Pancreas (tissue), 10 donors: ENCODE results near the gene SSBP3. TPM values are rescaled to one million over a fixed set of nuclear protein-coding genes. Genes with fewer than 3 reads are reported as not detected.

ENCODE experiments used
- ATAC-seq, 4 donors: fragments of 200-7000 bp; cut with Tn5 transposase; one replicate each; pipeline versions ENCODE4 v1.8.0 to v1.9.1; 2020; ENCODE audit warnings: mild to moderate bottlenecking in 4 of 4, moderate library complexity in 4 of 4
- DNase-seq, 6 donors: peaks; one replicate each; pipeline ENCODE4 v3.0.0-alpha.2; 2020
- FAIRE-seq: peaks from 2 replicates; lab custom pipeline; 2012; peaks lifted over from hg19 to GRCh38; lab: Jason Lieb, UNC
- H3K27ac ChIP-seq, 4 donors: fragments of 200-600 bp; sonication (generic); 1 replicate in 3 of 4; 2 replicates in 1 of 4; pipeline versions ENCODE4 v1.5.0 to v1.8.0; 2020
- H3K27me3 ChIP-seq, 4 donors: fragments of 200-600 bp; one replicate each; pipeline ENCODE4 v1.8.0; 2021
- H3K36me3 ChIP-seq, 3 donors: fragments of 200-600 bp; sonication (generic) in 1 of 3; one replicate each; pipeline versions ENCODE4 v1.5.0 to v1.8.0; 2020 to 2021
- H3K4me1 ChIP-seq, 3 donors: fragments of 200-600 bp; one replicate each; pipeline ENCODE4 v1.8.0; 2021
- H3K4me3 ChIP-seq, 4 donors: fragments of 200-600 bp; sonication (generic) in 2 of 4; one replicate each; pipeline versions ENCODE4 v1.5.0 to v1.8.0; 2020 to 2021
- H3K9me3 ChIP-seq, 4 donors: fragments of 200-600 bp; one replicate each; pipeline ENCODE4 v1.8.0; 2021
- CTCF ChIP-seq, 4 donors: fragments of 200-600 bp; sonication (generic) in 3 of 4; IDR thresholded peaks; one replicate each; pipeline versions ENCODE4 v1.5.0 to v1.8.0; 2021; ENCODE audit warnings: antibody characterized with exemption in 4 of 4
- WGBS, 2 donors: extraction: QIAGEN DNeasy Blood & Tissue Kit; methylation state at CpG; one replicate each; pipeline ENCODE4 v1.1.7; 2013; 5-methylcytosine and 5-hydroxymethylcytosine counted together
- intact Hi-C, 3 donors: fragments of 100-400 bp; cut with DNase I; formaldehyde crosslinking; loops; one replicate each; pipeline versions ENCODE4 v1.11.1 to v1.14.2; 2022
- polyA plus RNA-seq, 2 donors: library from polyadenylated mRNA; stranded (reverse); fragments of 200-250 nt; gene quantifications; one replicate each; pipeline ENCODE4 v1.2.3, GENCODE V29; 2013
- total RNA-seq, 6 donors: library from RNA; stranded (reverse); fragmentation: NEBNext Ultra II Directional in 4 of 6; extraction: Animal tissue kit (Norgen Biotek cat#: 25700) in 4 of 6; gene quantifications; one replicate each; pipeline versions ENCODE4 v1.2.1 to v1.2.4, GENCODE V29; 2021 to 2023
- donor health status: healthy with polysubstance abuse.
- donor health status: DM: no; HTN: no; CAD: no; lungs with moderate emphysema.
- donor health status: DM: no; HTN: no; CAD: no.
- donor health status: control.
- donor health status: control.
- donor health status: Bipolar disorder and iron deficiency.
- donor health status: DM: yes; HTN: yes; CAD: no.
- donor health status: DM: no; HTN: no; CAD: no.
- donor health status: DM: no; HTN: no; CAD: no.
- donor health status: DM: yes; HTN: yes; CAD: no.

SSBP3 gene
- total and polyA plus RNA-seq, 8 donors = 16.4 to 31.0 (median 22.9) TPM

- Histone ChIP-seq H3K27me3 (no peaks in the 10 kb centered on the region), H3K9me3 (no peaks in the 10 kb centered on the region), H3K36me3 (no peaks in the 10 kb centered on the region), H3K4me3 (no peak overlapping the region), H3K4me1 (peaks cover 22 to 34% (median 26%) of the 10 kb centered on the region in 3 donors), H3K27ac (no peak overlapping the region)
- no peak for ATAC-seq
- intact Hi-C loops = loop anchor here in 1 of 3 donors (10.0 kb wide), 1 partner anchor 64 kb away; no protein-coding TSS in a partner anchor
- no peak for DNase-seq
- WGBS, 2 donors = 73 to 77% methylated on average over 12 of the region's 12 CpGs
- FAIRE-seq = no peak
- TF ChIP-seq CTCF (IDR thresholded peaks at IDR 0.05) = no peak
These were observed 75.0 kb downstream of the SSBP3 start for GRCh38 chr1:54331091-54331772.

DNA sequence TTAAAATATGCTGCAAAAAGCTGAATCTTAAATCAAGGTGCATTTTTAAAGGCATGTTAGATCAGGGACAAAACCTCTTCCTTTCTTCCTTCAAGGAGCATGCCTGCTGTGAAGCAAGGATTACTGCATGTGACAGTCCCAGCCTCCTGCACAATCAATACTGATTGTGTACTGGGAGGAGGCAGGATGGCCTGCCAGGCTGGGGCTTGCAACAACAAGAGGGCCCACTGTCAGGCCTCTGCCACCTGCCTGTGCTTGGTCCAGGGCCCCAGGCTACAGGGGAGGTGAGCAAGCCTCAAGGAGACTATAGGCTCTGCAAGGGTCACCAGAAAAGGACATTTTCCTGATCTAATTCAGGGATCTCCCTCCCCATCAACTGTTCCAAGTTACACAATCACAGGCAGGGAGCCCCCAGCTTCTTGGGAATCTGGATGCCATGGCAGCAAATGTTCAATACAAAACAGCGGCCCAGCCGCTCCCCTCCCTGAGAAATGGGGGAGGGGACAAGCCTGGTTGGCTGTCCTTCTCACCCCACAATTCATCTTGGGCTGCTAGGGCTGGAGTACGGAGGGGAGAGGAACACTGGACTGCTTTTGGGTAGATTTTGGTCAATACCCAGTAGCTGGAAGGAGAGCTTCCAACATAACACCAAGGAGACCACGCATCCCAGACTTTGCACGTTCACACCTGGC lies 76.7 kb downstream of the SSBP3 start:
- intact Hi-C loops = loop anchor here in 1 of 3 donors (10.0 kb wide), 1 partner anchor 65 kb away; no protein-coding TSS in a partner anchor
- DNase-seq = no peak
- Histone ChIP-seq H3K27me3 (no peaks in the 10 kb centered on the region), H3K4me1 (peaks cover 21 to 29% (median 22%) of the 10 kb centered on the region in 3 donors), H3K36me3 (no peaks in the 10 kb centered on the region), H3K9me3 (no peaks in the 10 kb centered on the region), H3K27ac (no peak overlapping the region), H3K4me3 (no peak overlapping the region)
- WGBS, 2 donors = 76 to 81% methylated on average over 5 of the region's 5 CpGs
- TF ChIP-seq CTCF (IDR thresholded peaks at IDR 0.05) = no peak
- no peak for FAIRE-seq
- no peak for ATAC-seq

GRCh38 chr1:54328066-54328636 lies 78.0 kb downstream of the SSBP3 start:
- peaks cover 18 to 32% (median 27%) of the 10 kb centered on the region in 3 donors for H3K4me1 ChIP-seq
- H3K4me3 ChIP-seq = no peak overlapping the region
- TF ChIP-seq CTCF (IDR thresholded peaks at IDR 0.05) = no peak
- WGBS, 2 donors = 83 to 94% methylated on average over 12 of the region's 12 CpGs
- H3K27me3 ChIP-seq = no peaks in the 10 kb centered on the region
- no peak overlapping the region for H3K27ac ChIP-seq
- intact Hi-C loops = no loop called here
- ATAC-seq (no peak), DNase-seq (no peak), FAIRE-seq (no peak)
- no peaks in the 10 kb centered on the region for H3K36me3 ChIP-seq
- H3K9me3 ChIP-seq = no peaks in the 10 kb centered on the region

DNA sequence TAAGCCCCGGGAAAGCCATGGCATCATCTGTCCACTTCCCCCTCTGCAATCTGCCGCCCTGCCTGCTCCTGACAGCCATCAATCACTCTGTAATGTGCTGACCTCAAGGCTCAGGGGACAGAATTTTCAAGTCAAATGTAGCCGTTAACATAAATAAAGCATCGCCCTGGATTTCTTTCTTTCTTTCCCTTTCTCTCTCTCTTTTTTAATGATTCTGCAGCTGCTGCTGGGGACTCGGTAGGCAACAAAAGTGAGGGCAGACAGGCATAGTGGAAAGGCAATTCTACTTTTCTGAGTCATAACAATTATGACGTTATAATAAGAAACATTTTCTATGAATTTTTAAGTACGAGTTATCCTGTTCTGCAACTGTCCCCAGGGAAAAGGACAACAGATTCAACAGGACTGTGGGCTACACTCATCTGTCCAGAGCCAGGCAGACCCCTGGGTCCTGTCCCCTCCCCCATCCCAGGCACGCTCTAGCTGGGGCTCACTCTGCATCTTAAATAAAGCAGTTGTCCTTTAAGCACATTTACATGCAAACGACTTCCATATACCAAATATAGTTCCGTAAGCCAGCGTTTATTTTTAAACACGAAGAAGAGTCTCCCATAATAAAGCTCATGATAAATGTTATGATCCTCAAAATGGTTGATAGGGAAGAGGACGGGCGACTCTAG lies 78.7 kb downstream of the SSBP3 start:
- DNase-seq = no peak

More for the DNA sequence above, 78.7 kb downstream of the SSBP3 start:
- no peak for TF ChIP-seq CTCF (IDR thresholded peaks at IDR 0.05)
- Histone ChIP-seq H3K4me3 (no peak overlapping the region), H3K27me3 (no peaks in the 10 kb centered on the region), H3K36me3 (no peaks in the 10 kb centered on the region), H3K27ac (no peak overlapping the region), H3K4me1 (peaks cover 12 to 26% (median 26%) of the 10 kb centered on the region in 3 donors), H3K9me3 (no peaks in the 10 kb centered on the region)
- FAIRE-seq (no peak), ATAC-seq (no peak)
- intact Hi-C loops = no loop called here
- 73 to 82% methylated on average over 14 of the region's 14 CpGs for WGBS, 2 donors
